Epithelial cell of esophagus (primary cell): ENCODE measurements around the gene PLCXD3.

ENCODE experiments used
- DNase-seq: peaks from one replicate; pipeline ENCODE4 v3.0.0; 2010; ENCODE audit warnings: low read depth
- H3K4me3 ChIP-seq: 2 replicates; pipeline ENCODE4 v1.5.1; 2011; ENCODE audit warnings: mild to moderate bottlenecking, low read length, control low read depth
- CTCF ChIP-seq: IDR thresholded peaks from 2 replicates; pipeline ENCODE4 v1.5.1; 2011; ENCODE audit warnings: low read depth, mild to moderate bottlenecking, low read length, control low read depth, inconsistent platforms; ENCODE audit not compliant: insufficient read depth; ENCODE audit errors: missing control alignments

The PLCXD3 gene

GRCh38 chr5:41374631-41375030, 135.8 kb downstream of the PLCXD3 start:
- DNase-seq, result no peak
- TF ChIP-seq CTCF, result no peak
- no peak overlapping the region for H3K4me3 ChIP-seq

- no peak for DNase-seq
- no peak overlapping the region for H3K4me3 ChIP-seq
- no peak for TF ChIP-seq CTCF
Measured at GRCh38 chr5:41373230-41373629, 137.2 kb downstream of the PLCXD3 start.

GRCh38 chr5:41371738-41372137, 138.7 kb downstream of the PLCXD3 start:
- peak; percentile 77 for DNase-seq
- H3K4me3 ChIP-seq, result no peak overlapping the region
- TF ChIP-seq CTCF, result no peak

GRCh38 chr5:41370482-41370881, 139.9 kb downstream of the PLCXD3 start:
- H3K4me3 ChIP-seq, result no peak overlapping the region
- TF ChIP-seq CTCF, result no peak
- no peak for DNase-seq

GRCh38 chr5:41369799-41370198, 140.6 kb downstream of the PLCXD3 start:
- no peak overlapping the region for H3K4me3 ChIP-seq
- DNase-seq, result no peak
- no peak for TF ChIP-seq CTCF

GRCh38 chr5:41368158-41368557, 142.2 kb downstream of the PLCXD3 start:
- DNase-seq, result no peak
- no peak for TF ChIP-seq CTCF
- H3K4me3 ChIP-seq, result no peak overlapping the region

- DNase-seq, result no peak
- no peak for TF ChIP-seq CTCF
- H3K4me3 ChIP-seq, result no peak overlapping the region
Measured at GRCh38 chr5:41365369-41365768, 145.0 kb downstream of the PLCXD3 start.
